PC-3 (cell line): ENCODE data around the gene INSM2.

Source experiments
- CTCF ChIP-seq: fragments of 300-600 bp; sonication (generic); conservative IDR thresholded peaks from 2 replicates; pipeline ENCODE4 v1.5.1; 2017; ENCODE audit warnings: antibody characterized with exemption, low read depth, mild to moderate bottlenecking, low read length
- EZH2 ChIP-seq: fragments of 300-600 bp; sonication (generic); IDR thresholded peaks from one replicate; pipeline ENCODE4 v1.6.1; 2017; ENCODE audit warnings: antibody characterized with exemption, mild to moderate bottlenecking, low read length; ENCODE audit not compliant: unreplicated experiment

- TF ChIP-seq EZH2: no peak
- TF ChIP-seq CTCF: no peak
Measured at GRCh38 chr14:35512765-35513164, 21.2 kb upstream of the INSM2 start.
